B cell (primary cell): ENCODE results near the gene BPIFA3. TPM values are rescaled to one million over a fixed set of nuclear protein-coding genes. Genes with fewer than 3 reads are reported as not detected.

Experiments
- ATAC-seq: fragments of 200-7000 bp; cut with Tn5 transposase; one replicate; pipeline ENCODE4 v1.10.0; 2021; ENCODE audit warnings: low read depth, mild to moderate bottlenecking, moderate number of reproducible peaks, moderate library complexity
- CTCF ChIA-PET: fragments of 350-600 bp; sonication (Branson Sonifier 250); formaldehyde crosslinking; loops from one replicate; lab custom pipeline; 2021; ENCODE audit warnings: antibody characterized with exemption, inconsistent platforms; lab: Charles Lee
- POLR2A ChIA-PET: fragments of 350-600 bp; sonication (Branson Sonifier 250); formaldehyde crosslinking; loops from one replicate; lab custom pipeline; 2021; ENCODE audit warnings: antibody characterized with exemption; lab: Charles Lee
- DNase-seq: peaks from one replicate; pipeline ENCODE4 v3.0.0; 2013
- H2AFZ ChIP-seq: 2 replicates; pipeline ENCODE4 v1.6.1; 2012; ENCODE audit warnings: mild to moderate bottlenecking, low read depth, low read length; ENCODE audit not compliant: insufficient read depth, poor library complexity, severe bottlenecking
- H3K27ac ChIP-seq, 2 donors: 1 replicate in 1 of 2; 2 replicates in 1 of 2; pipeline ENCODE4 v1.5.1; 2012 to 2013; ENCODE audit warnings: low read length in 2 of 2, mild to moderate bottlenecking in 2 of 2, moderate library complexity in 1 of 2
- H3K27me3 ChIP-seq, 4 experiments: fragments of 200-600 bp in 1 of 4; sonication (generic) in 1 of 4; replicated peaks in 1 of 4; 1 replicate in 2 of 4; 2 replicates in 2 of 4; pipeline versions ENCODE4 v1.6.1 to v1.7.0; 2013 to 2016; ENCODE audit warnings: low read length in 3 of 4, mild to moderate bottlenecking in 2 of 4, mixed read lengths in 1 of 4, moderate library complexity in 1 of 4; ENCODE audit not compliant: insufficient read depth in 4 of 4, control insufficient read depth in 3 of 4; ENCODE audit errors: control extremely low read depth in 1 of 4
- H3K36me3 ChIP-seq, 2 experiments: replicated peaks in 1 of 2; 1 replicate in 1 of 2; 2 replicates in 1 of 2; pipeline versions ENCODE4 v1.6.1 to v1.7.1; 2013; ENCODE audit warnings: low read length in 1 of 2; ENCODE audit not compliant: insufficient read depth in 2 of 2, control insufficient read depth in 1 of 2; ENCODE audit errors: control extremely low read depth in 1 of 2, extremely low read depth in 1 of 2
- H3K4me1 ChIP-seq, 2 donors: fragments of 200-600 bp in 1 of 2; sonication (generic) in 1 of 2; 1 replicate in 1 of 2; 2 replicates in 1 of 2; pipeline versions ENCODE4 v1.5.1 to v1.6.1; 2013 to 2017; ENCODE audit warnings: low read length in 2 of 2; ENCODE audit not compliant: control insufficient read depth in 2 of 2, insufficient read depth in 2 of 2
- H3K4me2 ChIP-seq: replicated peaks from 2 replicates; pipeline ENCODE3; 2012; ENCODE audit warnings: mild to moderate bottlenecking, low read depth, low read length; ENCODE audit not compliant: poor library complexity, severe bottlenecking
- H3K4me3 ChIP-seq, 5 experiments: fragments of 200-600 bp in 1 of 5; sonication (generic) in 1 of 5; 1 replicate in 3 of 5; 2 replicates in 2 of 5; pipeline versions ENCODE4 v1.5.1 to v1.7.0; 2011 to 2016; ENCODE audit warnings: low read length in 4 of 5, mild to moderate bottlenecking in 4 of 5, low read depth in 2 of 5, control low read depth in 1 of 5, moderate library complexity in 1 of 5; ENCODE audit not compliant: insufficient read depth in 1 of 5; ENCODE audit errors: control extremely low read depth in 1 of 5, extremely low read depth in 1 of 5
- H3K79me2 ChIP-seq: fragments of 200-600 bp; sonication (generic); one replicate; pipeline ENCODE4 v1.6.0; 2016; ENCODE audit warnings: low read length; ENCODE audit not compliant: control insufficient read depth, insufficient read depth
- H3K9ac ChIP-seq: fragments of 200-600 bp; sonication (generic); 2 replicates; pipeline ENCODE4 v1.6.1; 2017; ENCODE audit warnings: mild to moderate bottlenecking, low read length, moderate library complexity
- H3K9me3 ChIP-seq, 3 donors: one replicate each; pipeline versions ENCODE4 v1.6.1 to v1.7.1; 2013; ENCODE audit warnings: low read length in 2 of 3; ENCODE audit not compliant: control insufficient read depth in 2 of 3, insufficient read depth in 1 of 3; ENCODE audit errors: control extremely low read depth in 1 of 3
- H4K20me1 ChIP-seq: 2 replicates; pipeline ENCODE4 v1.6.0; 2012; ENCODE audit warnings: mild to moderate bottlenecking, low read length; ENCODE audit not compliant: insufficient read depth, control insufficient read depth, poor library complexity, severe bottlenecking
- H3K27ac Mint-ChIP-seq: one replicate; pipeline ENCODE4 v1.8.0; 2021; ENCODE audit warnings: mixed read lengths
- H3K27me3 Mint-ChIP-seq: one replicate; pipeline ENCODE4 v1.8.0; 2021; ENCODE audit warnings: mixed read lengths
- H3K4me1 Mint-ChIP-seq: one replicate; pipeline ENCODE4 v1.8.0; 2021; ENCODE audit warnings: mixed read lengths
- H3K4me3 Mint-ChIP-seq: one replicate; pipeline ENCODE4 v1.8.0; 2021; ENCODE audit warnings: mixed read lengths
- H3K9me3 Mint-ChIP-seq: one replicate; pipeline ENCODE4 v1.8.0; 2022; ENCODE audit warnings: mixed read lengths; ENCODE audit not compliant: insufficient read depth
- CTCF ChIP-seq: fragments of 200-600 bp; IDR thresholded peaks from one replicate; pipeline ENCODE4 v1.8.0; 2022; ENCODE audit warnings: antibody characterized with exemption, mild to moderate bottlenecking
- EZH2 ChIP-seq: IDR thresholded peaks from 2 replicates; pipeline ENCODE4 v1.6.1; 2012; ENCODE audit warnings: borderline replicate concordance, low read depth, mild to moderate bottlenecking, moderate library complexity, low read length; ENCODE audit not compliant: insufficient read depth, poor library complexity, severe bottlenecking
- WGBS: methylation state at CpG from one replicate; pipeline ENCODE4 v1.1.5; 2013; ENCODE audit warnings: missing lambda C conversion rate; ENCODE audit not compliant: insufficient coverage; 5-methylcytosine and 5-hydroxymethylcytosine counted together
- intact Hi-C: fragments of 100-400 bp; cut with micrococcal nuclease; formaldehyde crosslinking; loops from one replicate; pipeline ENCODE4 v1.10.0; 2022
- polyA plus RNA-seq: library from polyadenylated mRNA; depleted of rRNA; stranded (reverse); fragments of >200 nt; gene quantifications from 2 replicates; pipeline ENCODE4 v1.2.3, GENCODE V29; 2012
- total RNA-seq, 2 donors: library from RNA; stranded (reverse); fragments of 120-200 nt in 1 of 2; gene quantifications; 1 replicate in 1 of 2; 2 replicates in 1 of 2; pipeline versions ENCODE4 v1.2.3 to v1.2.4, GENCODE V29; 2013 to 2022

BPIFA3 gene
- total and polyA plus RNA-seq, 2 donors (not counting 1 experiment from before 2014, with no cell fraction given) = not detected

GRCh38 chr20:33257237-33257636 lies 40.1 kb downstream of the BPIFA3 start:
- Histone ChIP-seq H3K4me1 (no peaks in the 10 kb centered on the region), H2AFZ (no peak overlapping the region), H3K9ac (no peak overlapping the region), H3K4me2 (no peak overlapping the region), H3K79me2 (no peaks in the 10 kb centered on the region), H3K27me3 (peaks cover 0 to 3% (median 1%) of the 10 kb centered on the region in 4 experiments), H4K20me1 (no peaks in the 10 kb centered on the region), H3K36me3 (no peaks in the 10 kb centered on the region), H3K9me3 (peaks cover 0 to 2% (median 0%) of the 10 kb centered on the region in 3 donors), H3K27ac (no peak overlapping the region), H3K4me3 (no peak overlapping the region)
- WGBS = 88% methylated on average over 4 of the region's 5 CpGs
- ChIA-PET CTCF (no interaction called here), POLR2A (no interaction called here)
- TF ChIP-seq CTCF (no peak), EZH2 (no peak)
- Mint-ChIP-seq H3K4me3 (no peak overlapping the region), H3K27ac (no peak overlapping the region), H3K4me1 (no peaks in the 10 kb centered on the region), H3K9me3 (no peaks in the 10 kb centered on the region), H3K27me3 (peaks cover 42% of the 10 kb centered on the region)
- DNase-seq = no peak
- ATAC-seq = no peak
- intact Hi-C loops = no loop called here

GRCh38 chr20:33259371-33259770 lies 42.2 kb downstream of the BPIFA3 start:
- 76% methylated on average over 3 of the region's 5 CpGs for WGBS
- H3K9me3 ChIP-seq = peaks cover 0 to 6% (median 0%) of the 10 kb centered on the region in 3 donors
- no peak overlapping the region for H2AFZ ChIP-seq
- no peak overlapping the region for H3K4me2 ChIP-seq
- ChIA-PET CTCF (interaction anchor here (1.1 kb wide), 1 partner anchor 40 kb away, joined by 4 read pairs; no protein-coding TSS in a partner anchor), POLR2A (no interaction called here)
- H3K27ac ChIP-seq = no peak overlapping the region
- ATAC-seq = no peak
- H3K79me2 ChIP-seq = no peaks in the 10 kb centered on the region
- intact Hi-C loops = no loop called here
- peaks cover 0 to 3% (median 1%) of the 10 kb centered on the region in 4 experiments for H3K27me3 ChIP-seq
- H3K36me3 ChIP-seq = no peaks in the 10 kb centered on the region
- TF ChIP-seq EZH2 (no peak), CTCF (no peak)
- H3K9ac ChIP-seq = no peak overlapping the region
- H3K4me3 Mint-ChIP-seq = no peak overlapping the region
- H4K20me1 ChIP-seq = no peaks in the 10 kb centered on the region
- H3K4me3 ChIP-seq = no peak overlapping the region
- H3K4me1 Mint-ChIP-seq = no peaks in the 10 kb centered on the region
- no peak overlapping the region for H3K27ac Mint-ChIP-seq
- no peaks in the 10 kb centered on the region for H3K4me1 ChIP-seq
- no peaks in the 10 kb centered on the region for H3K9me3 Mint-ChIP-seq
- no peak for DNase-seq
- peaks cover 38% of the 10 kb centered on the region for H3K27me3 Mint-ChIP-seq
